CD14-positive monocyte (primary cell): ENCODE data around the gene LCOR. TPM values are rescaled to one million over a fixed set of nuclear protein-coding genes. Genes with fewer than 3 reads are reported as not detected.

Experiments used
- DNase-seq, 3 donors: peaks; one replicate each; pipeline ENCODE4 v3.0.0-alpha.2; 2011 to 2022
- H2AFZ ChIP-seq: 2 replicates; pipeline ENCODE4 v1.6.0; 2012; ENCODE audit warnings: mild to moderate bottlenecking, low read depth, low read length, inconsistent platforms; ENCODE audit not compliant: insufficient read depth, poor library complexity, severe bottlenecking
- H3K27ac ChIP-seq, 2 donors: 1 replicate in 1 of 2; 2 replicates in 1 of 2; pipeline ENCODE4 v1.5.1; 2012 to 2013; ENCODE audit warnings: low read length in 2 of 2, control low read depth in 1 of 2, inconsistent platforms in 1 of 2, low read depth in 1 of 2, mild to moderate bottlenecking in 1 of 2
- H3K27me3 ChIP-seq, 2 donors: one replicate each; pipeline versions ENCODE4 v1.6.0 to v1.6.1; 2011 to 2013; ENCODE audit warnings: low read length in 2 of 2; ENCODE audit not compliant: control insufficient read depth in 2 of 2, insufficient read depth in 2 of 2
- H3K36me3 ChIP-seq, 2 donors: replicated peaks in 1 of 2; 1 replicate in 1 of 2; 2 replicates in 1 of 2; pipeline versions ENCODE4 v1.5.1 to v1.6.1; 2012 to 2013; ENCODE audit warnings: low read length in 2 of 2, control low read depth in 1 of 2, inconsistent platforms in 1 of 2, mild to moderate bottlenecking in 1 of 2; ENCODE audit not compliant: insufficient read depth in 2 of 2, control insufficient read depth in 1 of 2
- H3K4me1 ChIP-seq, 2 donors: 1 replicate in 1 of 2; 2 replicates in 1 of 2; pipeline versions ENCODE4 v1.5.1 to v1.6.1; 2012 to 2013; ENCODE audit warnings: low read length in 2 of 2, control low read depth in 1 of 2, inconsistent platforms in 1 of 2, mild to moderate bottlenecking in 1 of 2, moderate library complexity in 1 of 2; ENCODE audit not compliant: insufficient read depth in 2 of 2, control insufficient read depth in 1 of 2
- H3K4me2 ChIP-seq: replicated peaks from 2 replicates; pipeline ENCODE3; 2012; ENCODE audit warnings: low read length, moderate library complexity, mild to moderate bottlenecking; ENCODE audit not compliant: poor library complexity, severe bottlenecking; ENCODE audit errors: extremely low read depth
- H3K4me3 ChIP-seq, 3 experiments: fragments of 200-600 bp in 1 of 3; sonication (generic) in 1 of 3; replicated peaks in 1 of 3; 1 replicate in 2 of 3; 2 replicates in 1 of 3; pipeline ENCODE4 v1.5.1; 2011 to 2013; ENCODE audit warnings: low read length in 3 of 3, mild to moderate bottlenecking in 3 of 3, control low read depth in 2 of 3, low read depth in 2 of 3, inconsistent platforms in 1 of 3, moderate library complexity in 1 of 3
- H3K79me2 ChIP-seq: 2 replicates; pipeline ENCODE4 v1.6.0; 2012; ENCODE audit warnings: mild to moderate bottlenecking, control low read depth, inconsistent platforms, low read length, moderate library complexity; ENCODE audit not compliant: insufficient read depth
- H3K9ac ChIP-seq: 2 replicates; pipeline ENCODE4 v1.6.0; 2017; ENCODE audit warnings: low read length, mild to moderate bottlenecking; ENCODE audit not compliant: insufficient read depth, poor library complexity, severe bottlenecking
- H3K9me3 ChIP-seq, 2 donors: replicated peaks in 1 of 2; 1 replicate in 1 of 2; 2 replicates in 1 of 2; pipeline versions ENCODE4 v1.5.1 to v1.6.1; 2012 to 2013; ENCODE audit warnings: low read length in 2 of 2, control low read depth in 1 of 2; ENCODE audit not compliant: control insufficient read depth in 1 of 2, insufficient read depth in 1 of 2
- H4K20me1 ChIP-seq: 2 replicates; pipeline ENCODE4 v1.6.0; 2012; ENCODE audit warnings: mild to moderate bottlenecking, low read length, control low read depth, moderate library complexity; ENCODE audit not compliant: insufficient read depth
- H3K27ac Mint-ChIP-seq, 7 donors: one replicate each; pipeline ENCODE4 v1.8.0; 2020; ENCODE audit warnings: mild to moderate bottlenecking in 7 of 7, mixed read lengths in 7 of 7, moderate library complexity in 6 of 7, inconsistent platforms in 2 of 7
- H3K27me3 Mint-ChIP-seq, 3 donors: one replicate each; pipeline ENCODE4 v1.8.0; 2021 to 2022; ENCODE audit warnings: low read depth in 3 of 3, mild to moderate bottlenecking in 3 of 3, mixed read lengths in 3 of 3, moderate library complexity in 3 of 3, inconsistent platforms in 1 of 3
- H3K36me3 Mint-ChIP-seq, 2 donors: one replicate each; pipeline ENCODE4 v1.8.0; 2020; ENCODE audit warnings: mixed read lengths in 2 of 2, inconsistent platforms in 1 of 2, mild to moderate bottlenecking in 1 of 2
- H3K4me1 Mint-ChIP-seq: one replicate; pipeline ENCODE4 v1.8.0; 2020; ENCODE audit warnings: mild to moderate bottlenecking, mixed read lengths
- H3K4me3 Mint-ChIP-seq, 2 donors: one replicate each; pipeline ENCODE4 v1.8.0; 2020; ENCODE audit warnings: mild to moderate bottlenecking in 2 of 2, mixed read lengths in 2 of 2, moderate library complexity in 1 of 2
- H3K9me3 Mint-ChIP-seq, 7 donors: one replicate each; pipeline ENCODE4 v1.8.0; 2020 to 2022; ENCODE audit warnings: mixed read lengths in 7 of 7, mild to moderate bottlenecking in 6 of 7, moderate library complexity in 6 of 7, inconsistent platforms in 2 of 7
- WGBS: methylation state at CpG from one replicate; pipeline ENCODE4 v1.1.5; 2013; ENCODE audit warnings: missing lambda C conversion rate; ENCODE audit not compliant: insufficient coverage; 5-methylcytosine and 5-hydroxymethylcytosine counted together
- intact Hi-C, 2 donors: fragments of 100-400 bp; cut with micrococcal nuclease; formaldehyde crosslinking; loops; one replicate each; pipeline versions ENCODE4 v1.15.0 to v1.15.1; 2023
- polyA plus RNA-seq, 3 donors: library from polyadenylated mRNA; depleted of rRNA in 1 of 3; unstranded in 2 of 3; stranded (reverse) in 1 of 3; fragments of 300-500 nt in 2 of 3; fragments of >200 nt in 1 of 3; fragmentation: Illumina TruSeq in 2 of 3; gene quantifications; 1 replicate in 2 of 3; 2 replicates in 1 of 3; pipeline ENCODE4 v1.2.3, GENCODE V29; 2012 to 2021
- TF ChIP-seq, protein P1 (sequence below): fragments of 200-600 bp; IDR thresholded peaks from one replicate; pipeline ENCODE4 v1.8.0; 2022; ENCODE audit warnings: antibody characterized with exemption, mild to moderate bottlenecking

LCOR gene
- polyA plus RNA-seq, 3 donors: 5.7 to 11.8 (median 10.0) TPM

GRCh38 chr10:96850113-96850512, 18.0 kb downstream of the LCOR start:
- Mint-ChIP-seq H3K27me3 (no peaks in the 10 kb centered on the region), H3K4me3 (no peak overlapping the region), H3K9me3 (no peaks in the 10 kb centered on the region), H3K27ac (peak overlapping the region in 3 of 7 donors; percentile 23 to 46 (median 36)), H3K36me3 (peaks cover 19 to 29% of the 10 kb centered on the region in 2 donors), H3K4me1 (peaks cover 7% of the 10 kb centered on the region)
- no peak overlapping the region for H2AFZ ChIP-seq
- no peaks in the 10 kb centered on the region for H3K9me3 ChIP-seq
- intact Hi-C loops: no loop called here
- no peak for DNase-seq
- no peaks in the 10 kb centered on the region for H3K27me3 ChIP-seq
- no peak overlapping the region for H3K4me2 ChIP-seq
- H3K4me3 ChIP-seq: no peak overlapping the region
- H3K4me1 ChIP-seq: no peaks in the 10 kb centered on the region
- TF ChIP-seq, protein P1, sequence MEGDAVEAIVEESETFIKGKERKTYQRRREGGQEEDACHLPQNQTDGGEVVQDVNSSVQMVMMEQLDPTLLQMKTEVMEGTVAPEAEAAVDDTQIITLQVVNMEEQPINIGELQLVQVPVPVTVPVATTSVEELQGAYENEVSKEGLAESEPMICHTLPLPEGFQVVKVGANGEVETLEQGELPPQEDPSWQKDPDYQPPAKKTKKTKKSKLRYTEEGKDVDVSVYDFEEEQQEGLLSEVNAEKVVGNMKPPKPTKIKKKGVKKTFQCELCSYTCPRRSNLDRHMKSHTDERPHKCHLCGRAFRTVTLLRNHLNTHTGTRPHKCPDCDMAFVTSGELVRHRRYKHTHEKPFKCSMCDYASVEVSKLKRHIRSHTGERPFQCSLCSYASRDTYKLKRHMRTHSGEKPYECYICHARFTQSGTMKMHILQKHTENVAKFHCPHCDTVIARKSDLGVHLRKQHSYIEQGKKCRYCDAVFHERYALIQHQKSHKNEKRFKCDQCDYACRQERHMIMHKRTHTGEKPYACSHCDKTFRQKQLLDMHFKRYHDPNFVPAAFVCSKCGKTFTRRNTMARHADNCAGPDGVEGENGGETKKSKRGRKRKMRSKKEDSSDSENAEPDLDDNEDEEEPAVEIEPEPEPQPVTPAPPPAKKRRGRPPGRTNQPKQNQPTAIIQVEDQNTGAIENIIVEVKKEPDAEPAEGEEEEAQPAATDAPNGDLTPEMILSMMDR: no peak
- H3K27ac ChIP-seq: no peak overlapping the region
- H3K36me3 ChIP-seq: peaks cover 3 to 16% of the 10 kb centered on the region in 2 donors
- H3K79me2 ChIP-seq: peaks cover 100% of the 10 kb centered on the region
- H3K9ac ChIP-seq: no peak overlapping the region
- 89% methylated on average over 3 of the region's 5 CpGs for WGBS
- peaks cover 100% of the 10 kb centered on the region for H4K20me1 ChIP-seq

GRCh38 chr10:96850825-96851224, 18.7 kb downstream of the LCOR start:
- Histone ChIP-seq H3K4me1 (no peaks in the 10 kb centered on the region), H3K36me3 (peaks cover 3 to 16% of the 10 kb centered on the region in 2 donors), H3K27me3 (no peaks in the 10 kb centered on the region), H3K4me3 (no peak overlapping the region), H4K20me1 (peaks cover 100% of the 10 kb centered on the region), H3K4me2 (no peak overlapping the region), H3K27ac (no peak overlapping the region), H3K9ac (no peak overlapping the region), H3K79me2 (peaks cover 100% of the 10 kb centered on the region), H2AFZ (no peak overlapping the region), H3K9me3 (no peaks in the 10 kb centered on the region)
- Mint-ChIP-seq H3K9me3 (no peaks in the 10 kb centered on the region), H3K27ac (no peak overlapping the region), H3K4me1 (peaks cover 8% of the 10 kb centered on the region), H3K27me3 (no peaks in the 10 kb centered on the region), H3K36me3 (peaks cover 19 to 37% of the 10 kb centered on the region in 2 donors), H3K4me3 (no peak overlapping the region)
- DNase-seq: no peak
- intact Hi-C loops: no loop called here
- no CpG with 5 or more reads among the region's 3 CpGs for WGBS
- TF ChIP-seq, protein P1: no peak
